ENCODE measurements around the gene CENPN.
A peak's percentile ranks its signal among the peaks of the same experiment; 100 is the strongest.

Gene CENPN

DNA sequence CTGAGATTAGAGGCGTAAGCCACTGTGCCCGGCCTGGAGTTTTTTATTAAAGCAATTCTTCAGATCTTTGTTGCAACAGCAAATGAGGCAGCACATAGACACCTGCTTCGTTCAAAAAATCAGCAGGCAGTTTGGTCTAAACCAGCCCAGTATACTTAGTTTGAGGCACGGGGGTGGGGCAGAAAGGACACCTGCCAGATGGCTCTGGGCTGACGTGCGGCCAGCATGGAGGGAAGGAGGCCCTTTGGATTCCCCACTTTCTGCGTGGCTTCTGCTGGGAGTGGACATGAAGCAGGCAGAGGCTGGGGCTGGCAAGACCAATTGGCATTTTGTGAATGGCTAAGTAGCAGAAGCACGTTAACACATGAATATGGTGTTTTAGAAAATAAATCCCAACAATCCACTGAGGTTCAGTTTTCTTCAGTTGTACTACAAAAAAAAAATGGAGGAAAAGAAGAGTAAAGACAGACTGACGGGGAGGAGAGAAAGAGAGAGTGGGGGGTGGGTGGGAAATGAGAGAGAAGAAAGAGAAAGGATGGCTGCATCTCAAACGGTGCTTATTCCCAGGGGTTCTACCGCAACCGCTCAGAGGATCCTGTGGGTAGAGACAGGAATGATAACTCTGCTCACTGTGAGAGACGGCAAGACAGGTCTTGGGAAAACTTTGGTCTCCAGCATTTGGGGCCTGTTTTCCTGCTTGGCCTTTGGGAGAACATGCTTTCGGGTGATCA is 53.7 kb downstream of the CENPN start:
- H3K4me3 ChIP-seq (ENCODE audit: insufficient read depth, low read depth, low read length): no peak overlapping the region
- WGBS, 2 experiments: 78 to 83% methylated on average over 14 of the region's 14 CpGs
- no peak overlapping the region for H3K27ac ChIP-seq (ENCODE audit: insufficient read depth, low read depth, low read length, poor library complexity, severe bottlenecking)
- H3K4me1 ChIP-seq (ENCODE audit: control insufficient read depth, insufficient read depth, low read length): no peaks in the 10 kb centered on the region
- H3K27me3 ChIP-seq (ENCODE audit: control insufficient read depth, insufficient read depth, low read length, poor library complexity, severe bottlenecking): no peaks in the 10 kb centered on the region
- H3K9me3 ChIP-seq (ENCODE audit: control insufficient read depth, low read length): no peaks in the 10 kb centered on the region
- no peaks in the 10 kb centered on the region for H3K36me3 ChIP-seq (ENCODE audit: control insufficient read depth, insufficient read depth, low read length)

DNA sequence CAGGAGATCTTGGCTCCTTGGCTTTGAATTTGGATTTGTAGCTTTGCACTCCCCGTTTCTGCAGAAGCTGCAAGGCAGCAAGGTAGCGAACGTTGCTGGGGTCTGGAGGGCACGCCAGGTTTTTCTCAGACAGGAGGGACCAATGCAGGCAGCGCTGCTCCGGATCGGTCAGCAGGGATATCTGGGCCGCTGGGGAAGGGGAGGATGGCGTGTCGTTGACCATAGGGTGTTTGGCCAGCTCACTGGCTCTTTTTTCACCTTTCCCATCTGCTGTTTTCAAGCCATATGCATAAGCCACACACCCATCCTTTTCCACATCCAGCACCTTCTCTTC is 54.3 kb downstream of the CENPN start:
- WGBS, 2 experiments: 90 to 91% methylated on average over 10 of the region's 10 CpGs
- H3K27ac ChIP-seq (ENCODE audit: insufficient read depth, low read depth, low read length, poor library complexity, severe bottlenecking): no peak overlapping the region
- H3K9me3 ChIP-seq (ENCODE audit: control insufficient read depth, low read length): no peaks in the 10 kb centered on the region
- no peaks in the 10 kb centered on the region for H3K4me1 ChIP-seq (ENCODE audit: control insufficient read depth, insufficient read depth, low read length)
- H3K36me3 ChIP-seq (ENCODE audit: control insufficient read depth, insufficient read depth, low read length): no peaks in the 10 kb centered on the region
- H3K4me3 ChIP-seq (ENCODE audit: insufficient read depth, low read depth, low read length): no peak overlapping the region
- H3K27me3 ChIP-seq (ENCODE audit: control insufficient read depth, insufficient read depth, low read length, poor library complexity, severe bottlenecking): no peaks in the 10 kb centered on the region

DNA sequence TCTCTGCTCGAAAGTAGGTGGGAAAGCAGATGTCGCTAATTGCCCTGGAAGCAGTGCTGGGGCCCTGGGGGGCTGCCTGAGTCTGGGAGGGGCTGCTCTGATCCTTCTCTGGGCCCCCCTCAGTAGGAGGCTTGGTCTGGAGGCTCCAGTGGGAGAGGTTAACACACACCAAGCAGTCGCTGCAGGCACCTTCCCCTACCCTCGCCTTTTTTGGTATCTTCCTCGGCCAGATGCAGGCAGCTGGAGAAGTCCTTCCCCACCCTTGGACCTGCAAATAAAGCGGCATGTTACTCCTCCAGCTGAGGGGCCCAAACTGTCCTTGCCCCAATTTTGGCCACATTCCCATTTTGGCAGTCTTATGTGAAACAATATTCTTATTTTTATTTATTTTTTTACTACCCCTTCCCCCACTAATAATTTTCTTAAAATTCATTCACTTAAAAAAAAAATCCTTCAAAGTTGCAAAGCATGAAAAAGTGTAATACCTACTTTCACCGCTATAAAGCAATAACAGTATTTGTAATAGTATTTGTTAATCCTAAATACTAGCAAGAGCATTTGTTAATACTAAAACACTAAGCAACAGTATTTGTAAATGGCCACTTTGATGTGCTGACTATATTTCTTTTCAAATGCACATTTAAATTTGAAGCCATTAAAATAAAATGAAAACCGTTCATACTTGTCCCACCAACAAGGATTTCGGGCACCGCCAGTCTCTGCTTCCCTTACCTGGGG is 55.0 kb downstream of the CENPN start:
- no peaks in the 10 kb centered on the region for H3K9me3 ChIP-seq (ENCODE audit: control insufficient read depth, low read length)
- no peaks in the 10 kb centered on the region for H3K27me3 ChIP-seq (ENCODE audit: control insufficient read depth, insufficient read depth, low read length, poor library complexity, severe bottlenecking)
- no peak overlapping the region for H3K27ac ChIP-seq (ENCODE audit: insufficient read depth, low read depth, low read length, poor library complexity, severe bottlenecking)
- H3K4me1 ChIP-seq (ENCODE audit: control insufficient read depth, insufficient read depth, low read length): no peaks in the 10 kb centered on the region
- WGBS, 2 experiments: 87 to 91% methylated on average over 9 of the region's 10 CpGs
- no peak overlapping the region for H3K4me3 ChIP-seq (ENCODE audit: insufficient read depth, low read depth, low read length)
- H3K36me3 ChIP-seq (ENCODE audit: control insufficient read depth, insufficient read depth, low read length): no peaks in the 10 kb centered on the region

GRCh38 chr16:81066681-81067080 is 59.7 kb downstream of the CENPN start:
- Histone ChIP-seq H3K36me3 (ENCODE audit: control insufficient read depth, insufficient read depth, low read length) (no peaks in the 10 kb centered on the region), H3K27me3 (ENCODE audit: control insufficient read depth, insufficient read depth, low read length, poor library complexity, severe bottlenecking) (no peaks in the 10 kb centered on the region), H3K9me3 (ENCODE audit: control insufficient read depth, low read length) (no peaks in the 10 kb centered on the region), H3K4me1 (ENCODE audit: control insufficient read depth, insufficient read depth, low read length) (no peaks in the 10 kb centered on the region), H3K4me3 (ENCODE audit: insufficient read depth, low read depth, low read length) (no peak overlapping the region), H3K27ac (ENCODE audit: insufficient read depth, low read depth, low read length, poor library complexity, severe bottlenecking) (no peak overlapping the region)
- 70 to 76% methylated on average over 2 to 4 of the region's 4 CpGs for WGBS, 2 experiments

GRCh38 chr16:81067166-81067565 is 60.2 kb downstream of the CENPN start:
- WGBS, 2 experiments: 94 to 98% methylated on average over 1 of the region's 1 CpG
- no peaks in the 10 kb centered on the region for H3K27me3 ChIP-seq (ENCODE audit: control insufficient read depth, insufficient read depth, low read length, poor library complexity, severe bottlenecking)
- H3K9me3 ChIP-seq (ENCODE audit: control insufficient read depth, low read length): no peaks in the 10 kb centered on the region
- no peak overlapping the region for H3K4me3 ChIP-seq (ENCODE audit: insufficient read depth, low read depth, low read length)
- H3K36me3 ChIP-seq (ENCODE audit: control insufficient read depth, insufficient read depth, low read length): no peaks in the 10 kb centered on the region
- H3K27ac ChIP-seq (ENCODE audit: insufficient read depth, low read depth, low read length, poor library complexity, severe bottlenecking): no peak overlapping the region
- no peaks in the 10 kb centered on the region for H3K4me1 ChIP-seq (ENCODE audit: control insufficient read depth, insufficient read depth, low read length)

DNA sequence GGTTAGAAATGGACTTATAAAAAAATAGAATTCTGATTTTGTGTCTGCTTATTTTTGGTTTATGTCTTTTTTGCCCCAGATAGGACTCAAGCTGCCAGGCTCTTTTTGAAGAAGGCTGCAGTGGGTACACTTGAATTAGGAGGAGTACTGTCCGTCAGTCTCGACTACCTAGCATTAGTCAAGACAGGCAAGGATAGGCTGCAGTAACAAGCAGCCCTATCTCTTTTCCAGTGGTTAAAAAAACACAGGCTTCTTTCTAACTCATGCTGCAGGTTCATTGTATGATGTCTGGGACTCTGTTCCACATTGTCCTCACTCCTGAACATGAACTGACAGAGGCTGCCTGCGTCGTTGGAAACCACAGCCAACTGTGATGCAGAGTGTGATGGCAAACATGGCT is 62.0 kb downstream of the CENPN start:
- Histone ChIP-seq H3K27ac (ENCODE audit: insufficient read depth, low read depth, low read length, poor library complexity, severe bottlenecking) (no peak overlapping the region), H3K9me3 (ENCODE audit: control insufficient read depth, low read length) (no peaks in the 10 kb centered on the region), H3K36me3 (ENCODE audit: control insufficient read depth, insufficient read depth, low read length) (no peaks in the 10 kb centered on the region), H3K27me3 (ENCODE audit: control insufficient read depth, insufficient read depth, low read length, poor library complexity, severe bottlenecking) (no peaks in the 10 kb centered on the region), H3K4me3 (ENCODE audit: insufficient read depth, low read depth, low read length) (no peak overlapping the region), H3K4me1 (ENCODE audit: control insufficient read depth, insufficient read depth, low read length) (no peaks in the 10 kb centered on the region)
- WGBS, 2 experiments: 96% methylated on average over 4 of the region's 4 CpGs

- H3K36me3 ChIP-seq (ENCODE audit: control insufficient read depth, insufficient read depth, low read length): no peaks in the 10 kb centered on the region
- H3K9me3 ChIP-seq (ENCODE audit: control insufficient read depth, low read length): no peaks in the 10 kb centered on the region
- H3K4me3 ChIP-seq (ENCODE audit: insufficient read depth, low read depth, low read length): no peak overlapping the region
- 83 to 85% methylated on average over 8 of the region's 8 CpGs for WGBS, 2 experiments
- no peaks in the 10 kb centered on the region for H3K27me3 ChIP-seq (ENCODE audit: control insufficient read depth, insufficient read depth, low read length, poor library complexity, severe bottlenecking)
- no peak overlapping the region for H3K27ac ChIP-seq (ENCODE audit: insufficient read depth, low read depth, low read length, poor library complexity, severe bottlenecking)
- no peaks in the 10 kb centered on the region for H3K4me1 ChIP-seq (ENCODE audit: control insufficient read depth, insufficient read depth, low read length)
Measured at GRCh38 chr16:81070979-81071378, 64.0 kb downstream of the CENPN start.

DNA sequence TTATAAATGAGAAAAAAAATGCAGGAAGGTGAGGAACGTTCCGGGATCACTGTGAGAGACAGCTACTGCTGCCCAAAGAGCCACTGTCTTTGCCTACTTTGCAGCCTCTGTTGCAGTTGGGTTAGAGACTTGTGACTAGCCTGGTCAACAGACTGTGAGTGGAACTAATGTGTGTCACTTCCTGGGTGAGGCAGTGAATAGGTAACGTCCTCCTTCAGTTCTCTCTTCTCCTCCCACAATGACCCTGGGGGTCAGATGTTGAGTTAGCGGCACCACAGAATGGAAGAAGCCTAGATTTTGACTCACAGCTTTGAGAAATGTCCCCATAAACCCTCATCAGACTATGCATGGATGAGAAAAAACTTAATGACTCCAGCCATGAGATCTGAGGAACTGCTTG is 64.8 kb downstream of the CENPN start:
- 85% methylated on average over 4 of the region's 4 CpGs for WGBS, 2 experiments

GRCh38 chr16:81073560-81074330 is 66.7 kb downstream of the CENPN start:
- 64 to 67% methylated on average over 5 of the region's 5 CpGs for WGBS, 2 experiments
- no peaks in the 10 kb centered on the region for H3K4me1 ChIP-seq (ENCODE audit: control insufficient read depth, insufficient read depth, low read length)
- H3K27me3 ChIP-seq (ENCODE audit: control insufficient read depth, insufficient read depth, low read length, poor library complexity, severe bottlenecking): no peaks in the 10 kb centered on the region
- no peaks in the 10 kb centered on the region for H3K36me3 ChIP-seq (ENCODE audit: control insufficient read depth, insufficient read depth, low read length)
- H3K9me3 ChIP-seq (ENCODE audit: control insufficient read depth, low read length): no peaks in the 10 kb centered on the region
- no peak overlapping the region for H3K4me3 ChIP-seq (ENCODE audit: insufficient read depth, low read depth, low read length)
- no peak overlapping the region for H3K27ac ChIP-seq (ENCODE audit: insufficient read depth, low read depth, low read length, poor library complexity, severe bottlenecking)

More for the DNA sequence above, 64.8 kb downstream of the CENPN start:
- Histone ChIP-seq H3K9me3 (ENCODE audit: control insufficient read depth, low read length) (no peaks in the 10 kb centered on the region), H3K4me1 (ENCODE audit: control insufficient read depth, insufficient read depth, low read length) (no peaks in the 10 kb centered on the region), H3K27me3 (ENCODE audit: control insufficient read depth, insufficient read depth, low read length, poor library complexity, severe bottlenecking) (no peaks in the 10 kb centered on the region), H3K4me3 (ENCODE audit: insufficient read depth, low read depth, low read length) (no peak overlapping the region), H3K36me3 (ENCODE audit: control insufficient read depth, insufficient read depth, low read length) (no peaks in the 10 kb centered on the region), H3K27ac (ENCODE audit: insufficient read depth, low read depth, low read length, poor library complexity, severe bottlenecking) (no peak overlapping the region)

DNA sequence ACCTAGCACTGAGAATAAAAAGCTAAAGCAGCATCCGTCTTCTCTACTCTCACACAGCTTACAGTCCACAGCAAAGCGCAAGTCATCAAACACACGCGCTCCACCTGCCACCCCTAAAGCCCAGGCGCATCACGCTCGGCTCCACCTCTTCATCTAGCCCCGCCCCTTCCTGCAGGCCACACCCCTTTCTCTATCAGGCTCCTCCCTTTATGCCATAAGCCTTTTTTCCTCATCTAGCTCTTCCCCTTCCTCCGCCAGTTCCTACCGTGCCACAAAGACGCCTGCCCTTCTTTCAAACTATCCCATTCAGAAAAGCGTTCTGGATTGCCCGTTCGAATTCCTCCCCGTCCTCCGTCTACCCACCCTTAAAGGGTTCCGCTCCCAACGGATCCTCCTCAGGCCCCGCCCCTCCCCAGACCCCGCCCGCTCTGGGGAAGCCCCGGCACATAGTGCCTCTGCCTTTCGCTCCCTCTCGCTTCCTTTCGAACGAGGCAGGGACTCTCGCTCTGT is 69.6 kb downstream of the CENPN start:
- whole genome bisulfite sequencing, 2 experiments: 1% methylated on average over 27 of the region's 27 CpGs
- peak overlapping the region; percentile 61 for H3K4me3 ChIP-seq (ENCODE audit: insufficient read depth, low read depth, low read length)
- peak overlapping the region; percentile 88 for H3K27ac ChIP-seq (ENCODE audit: insufficient read depth, low read depth, low read length, poor library complexity, severe bottlenecking)
- no peaks in the 10 kb centered on the region for H3K4me1 ChIP-seq (ENCODE audit: control insufficient read depth, insufficient read depth, low read length)
- H3K9me3 ChIP-seq (ENCODE audit: control insufficient read depth, low read length): no peaks in the 10 kb centered on the region
- H3K36me3 ChIP-seq (ENCODE audit: control insufficient read depth, insufficient read depth, low read length): no peaks in the 10 kb centered on the region
- H3K27me3 ChIP-seq (ENCODE audit: control insufficient read depth, insufficient read depth, low read length, poor library complexity, severe bottlenecking): no peaks in the 10 kb centered on the region

Data from ectodermal cell (in vitro differentiated cells).